Measurements from ENCODE around the gene CDH4.

The CDH4 gene

DNA sequence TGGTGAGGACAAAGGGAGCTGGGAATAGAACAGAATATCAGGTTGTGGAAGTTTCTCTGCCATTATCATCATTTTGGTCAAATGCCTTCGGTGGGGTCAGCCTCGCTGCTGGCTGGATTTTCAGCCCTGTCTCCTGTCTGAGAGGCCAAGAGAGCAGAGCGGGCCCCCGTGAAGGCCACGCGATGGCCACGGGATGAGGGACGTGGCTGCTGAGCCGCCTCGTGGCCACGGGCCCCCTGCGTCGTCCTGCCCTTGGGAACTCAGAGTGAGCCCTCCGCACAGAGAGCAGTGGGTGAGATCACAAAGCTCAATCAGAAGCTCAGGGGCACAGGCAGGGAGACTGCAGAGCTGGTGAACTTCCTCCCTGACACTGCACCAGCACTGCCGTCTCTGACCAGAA, 363.7 kb downstream of the CDH4 start:
- no peak for DNase-seq (ENCODE audit: low read depth in 1 of 2, low spot score in 1 of 2)
- no peaks in the 10 kb centered on the region for H3K27me3 ChIP-seq (ENCODE audit: insufficient read depth, poor library complexity, severe bottlenecking)
- TF ChIP-seq, protein P1, sequence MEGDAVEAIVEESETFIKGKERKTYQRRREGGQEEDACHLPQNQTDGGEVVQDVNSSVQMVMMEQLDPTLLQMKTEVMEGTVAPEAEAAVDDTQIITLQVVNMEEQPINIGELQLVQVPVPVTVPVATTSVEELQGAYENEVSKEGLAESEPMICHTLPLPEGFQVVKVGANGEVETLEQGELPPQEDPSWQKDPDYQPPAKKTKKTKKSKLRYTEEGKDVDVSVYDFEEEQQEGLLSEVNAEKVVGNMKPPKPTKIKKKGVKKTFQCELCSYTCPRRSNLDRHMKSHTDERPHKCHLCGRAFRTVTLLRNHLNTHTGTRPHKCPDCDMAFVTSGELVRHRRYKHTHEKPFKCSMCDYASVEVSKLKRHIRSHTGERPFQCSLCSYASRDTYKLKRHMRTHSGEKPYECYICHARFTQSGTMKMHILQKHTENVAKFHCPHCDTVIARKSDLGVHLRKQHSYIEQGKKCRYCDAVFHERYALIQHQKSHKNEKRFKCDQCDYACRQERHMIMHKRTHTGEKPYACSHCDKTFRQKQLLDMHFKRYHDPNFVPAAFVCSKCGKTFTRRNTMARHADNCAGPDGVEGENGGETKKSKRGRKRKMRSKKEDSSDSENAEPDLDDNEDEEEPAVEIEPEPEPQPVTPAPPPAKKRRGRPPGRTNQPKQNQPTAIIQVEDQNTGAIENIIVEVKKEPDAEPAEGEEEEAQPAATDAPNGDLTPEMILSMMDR (IDR thresholded peaks at IDR 0.05; ENCODE audit: insufficient read depth, low read length): no peak
- no peak for TF ChIP-seq POLR2AphosphoS5 (IDR thresholded peaks at IDR 0.05; ENCODE audit: low read depth)
- TF ChIP-seq, protein P2, sequence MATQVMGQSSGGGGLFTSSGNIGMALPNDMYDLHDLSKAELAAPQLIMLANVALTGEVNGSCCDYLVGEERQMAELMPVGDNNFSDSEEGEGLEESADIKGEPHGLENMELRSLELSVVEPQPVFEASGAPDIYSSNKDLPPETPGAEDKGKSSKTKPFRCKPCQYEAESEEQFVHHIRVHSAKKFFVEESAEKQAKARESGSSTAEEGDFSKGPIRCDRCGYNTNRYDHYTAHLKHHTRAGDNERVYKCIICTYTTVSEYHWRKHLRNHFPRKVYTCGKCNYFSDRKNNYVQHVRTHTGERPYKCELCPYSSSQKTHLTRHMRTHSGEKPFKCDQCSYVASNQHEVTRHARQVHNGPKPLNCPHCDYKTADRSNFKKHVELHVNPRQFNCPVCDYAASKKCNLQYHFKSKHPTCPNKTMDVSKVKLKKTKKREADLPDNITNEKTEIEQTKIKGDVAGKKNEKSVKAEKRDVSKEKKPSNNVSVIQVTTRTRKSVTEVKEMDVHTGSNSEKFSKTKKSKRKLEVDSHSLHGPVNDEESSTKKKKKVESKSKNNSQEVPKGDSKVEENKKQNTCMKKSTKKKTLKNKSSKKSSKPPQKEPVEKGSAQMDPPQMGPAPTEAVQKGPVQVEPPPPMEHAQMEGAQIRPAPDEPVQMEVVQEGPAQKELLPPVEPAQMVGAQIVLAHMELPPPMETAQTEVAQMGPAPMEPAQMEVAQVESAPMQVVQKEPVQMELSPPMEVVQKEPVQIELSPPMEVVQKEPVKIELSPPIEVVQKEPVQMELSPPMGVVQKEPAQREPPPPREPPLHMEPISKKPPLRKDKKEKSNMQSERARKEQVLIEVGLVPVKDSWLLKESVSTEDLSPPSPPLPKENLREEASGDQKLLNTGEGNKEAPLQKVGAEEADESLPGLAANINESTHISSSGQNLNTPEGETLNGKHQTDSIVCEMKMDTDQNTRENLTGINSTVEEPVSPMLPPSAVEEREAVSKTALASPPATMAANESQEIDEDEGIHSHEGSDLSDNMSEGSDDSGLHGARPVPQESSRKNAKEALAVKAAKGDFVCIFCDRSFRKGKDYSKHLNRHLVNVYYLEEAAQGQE (IDR thresholded peaks at IDR 0.05; ENCODE audit: insufficient replicate concordance, low read depth): no peak
- no peak for TF ChIP-seq GABPA (IDR thresholded peaks at IDR 0.05; ENCODE audit: low read depth)
- TF ChIP-seq SPI1 (IDR thresholded peaks at IDR 0.05; ENCODE audit: borderline replicate concordance, low read depth): no peak
- no peak overlapping the region for H3K27ac ChIP-seq (replicated peaks)
- no peak overlapping the region for H3K4me3 ChIP-seq (replicated peaks; ENCODE audit: insufficient read depth, low read length)

DNA sequence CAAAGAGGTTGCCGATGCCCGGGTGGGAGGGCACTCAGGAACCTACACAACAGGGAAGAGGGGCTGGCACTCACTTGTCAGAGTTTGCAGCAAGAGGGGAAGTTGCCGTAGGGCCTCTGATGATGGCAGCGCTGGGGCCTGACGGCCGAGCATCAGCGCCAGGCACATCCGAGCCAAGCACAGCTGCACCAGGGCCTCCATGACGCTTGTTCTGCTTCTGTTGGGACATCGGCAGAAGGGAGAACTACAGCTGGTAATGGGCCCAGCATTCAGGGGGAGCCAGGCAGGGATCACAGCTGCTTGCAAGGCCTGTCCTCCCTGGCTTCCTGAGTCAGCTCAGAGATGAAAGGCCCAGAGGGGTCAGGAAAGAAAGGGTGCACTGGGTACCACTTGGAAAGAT, 367.7 kb downstream of the CDH4 start:
- Histone ChIP-seq H3K27ac (replicated peaks) (no peak overlapping the region), H3K27me3 (ENCODE audit: insufficient read depth, poor library complexity, severe bottlenecking) (no peaks in the 10 kb centered on the region), H3K4me3 (replicated peaks; ENCODE audit: insufficient read depth, low read length) (no peak overlapping the region)
- no peak for DNase-seq (ENCODE audit: low read depth in 1 of 2, low spot score in 1 of 2)
- TF ChIP-seq, protein P2 (IDR thresholded peaks at IDR 0.05; ENCODE audit: insufficient replicate concordance, low read depth): no peak

DNA sequence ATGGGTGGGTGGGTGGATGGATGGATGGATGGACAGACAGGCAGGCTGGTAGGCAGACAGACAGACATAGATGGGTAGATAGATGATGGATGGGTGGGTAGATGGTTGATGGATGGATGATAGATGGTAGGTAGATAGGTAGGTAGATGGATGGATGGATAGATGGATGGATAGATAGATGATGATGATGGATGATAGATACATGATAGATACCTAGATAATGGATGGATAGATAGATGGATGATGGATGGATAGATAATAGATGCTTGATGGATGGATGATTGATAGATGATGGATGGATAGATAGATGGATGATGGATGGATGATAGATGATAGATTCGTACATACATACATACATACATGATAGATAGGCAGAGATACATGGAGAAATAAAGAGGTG, 368.1 kb downstream of the CDH4 start:
- no peak overlapping the region for H3K27ac ChIP-seq (replicated peaks)
- DNase-seq (ENCODE audit: low read depth in 1 of 2, low spot score in 1 of 2): no peak
- no peak overlapping the region for H3K4me3 ChIP-seq (replicated peaks; ENCODE audit: insufficient read depth, low read length)
- TF ChIP-seq POLR2AphosphoS5 (IDR thresholded peaks at IDR 0.05; ENCODE audit: low read depth): no peak
- TF ChIP-seq, protein P1 (IDR thresholded peaks at IDR 0.05; ENCODE audit: insufficient read depth, low read length): no peak
- TF ChIP-seq GABPA (IDR thresholded peaks at IDR 0.05; ENCODE audit: low read depth): no peak
- no peak for TF ChIP-seq SPI1 (IDR thresholded peaks at IDR 0.05; ENCODE audit: borderline replicate concordance, low read depth)
- TF ChIP-seq, protein P2 (IDR thresholded peaks at IDR 0.05; ENCODE audit: insufficient replicate concordance, low read depth): no peak
- no peaks in the 10 kb centered on the region for H3K27me3 ChIP-seq (ENCODE audit: insufficient read depth, poor library complexity, severe bottlenecking)
